ENCODE results near the gene XKR3.
"Not testable (repeated sequence)": the region's sequence is repeated elsewhere in the genome, so short reads cannot be mapped to it uniquely, and the experiment has no call there.

The XKR3 gene

GRCh38 chr22:16762224-16762623 lies 63.0 kb downstream of the XKR3 start:
- DNase-seq; intact Hi-C loops (cut with DNase I): not testable (repeated sequence)

DNA sequence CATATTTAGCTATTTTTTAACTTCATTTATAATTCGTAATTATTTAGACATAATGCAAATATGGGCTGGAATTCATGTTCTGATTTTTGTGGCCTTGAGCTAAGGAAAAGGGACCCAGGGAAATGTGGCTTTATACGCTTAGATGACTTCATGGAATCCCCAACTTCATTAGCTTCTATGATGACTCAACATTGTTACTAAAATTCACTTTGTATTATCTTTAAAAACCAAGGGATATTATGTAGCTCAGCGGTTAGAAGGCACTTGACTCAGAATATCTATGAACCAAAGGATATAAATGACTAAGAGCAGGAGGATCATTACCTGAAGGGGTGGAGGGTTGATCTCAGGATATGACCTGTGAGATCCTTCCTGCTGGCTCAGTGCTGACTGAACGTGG lies 64.8 kb downstream of the XKR3 start:
- intact Hi-C loops (cut with DNase I); DNase-seq: not testable (repeated sequence)

GRCh38 chr22:16749282-16749681 lies 75.9 kb downstream of the XKR3 start:
- DNase-seq; intact Hi-C loops (cut with DNase I): not testable (repeated sequence)

DNA sequence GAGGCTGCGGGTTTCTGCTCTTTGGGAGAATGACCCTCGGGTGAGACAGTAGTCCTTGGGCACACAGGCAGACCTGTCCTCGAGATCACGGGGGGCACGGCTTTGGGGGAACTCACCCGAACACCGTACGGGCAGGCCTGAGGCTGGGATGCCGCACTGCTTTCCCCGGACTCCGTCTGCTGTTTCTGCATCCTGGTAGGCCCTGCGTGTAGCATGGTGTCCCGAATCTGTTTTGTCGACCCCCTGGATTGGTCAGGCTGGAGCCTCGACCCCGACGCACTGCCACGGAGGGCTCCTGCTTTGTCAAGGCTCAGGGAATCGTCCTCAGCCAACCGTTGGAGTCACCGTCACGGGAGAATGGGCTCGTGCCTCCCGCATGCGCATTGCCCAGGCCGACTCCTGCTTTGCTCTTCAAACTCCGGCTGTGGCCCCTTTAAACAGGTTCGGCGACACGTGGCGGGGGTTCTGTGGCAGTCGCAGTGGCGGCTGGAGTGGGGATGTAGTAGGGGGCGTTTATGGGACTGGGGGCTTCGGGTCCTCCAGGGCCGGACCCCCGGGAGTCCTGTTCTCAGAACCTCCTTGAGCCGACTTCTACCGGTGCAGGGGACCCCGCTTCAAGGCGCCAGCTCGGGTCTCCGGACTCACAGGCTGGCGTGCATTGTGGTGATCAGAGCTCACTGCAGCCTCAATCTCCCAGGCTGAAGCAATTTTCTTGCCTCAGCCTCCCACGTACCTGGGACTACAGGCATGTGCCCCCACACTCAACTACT lies 76.9 kb downstream of the XKR3 start:
- DNase-seq; intact Hi-C loops (cut with DNase I): not testable (repeated sequence)

DNA sequence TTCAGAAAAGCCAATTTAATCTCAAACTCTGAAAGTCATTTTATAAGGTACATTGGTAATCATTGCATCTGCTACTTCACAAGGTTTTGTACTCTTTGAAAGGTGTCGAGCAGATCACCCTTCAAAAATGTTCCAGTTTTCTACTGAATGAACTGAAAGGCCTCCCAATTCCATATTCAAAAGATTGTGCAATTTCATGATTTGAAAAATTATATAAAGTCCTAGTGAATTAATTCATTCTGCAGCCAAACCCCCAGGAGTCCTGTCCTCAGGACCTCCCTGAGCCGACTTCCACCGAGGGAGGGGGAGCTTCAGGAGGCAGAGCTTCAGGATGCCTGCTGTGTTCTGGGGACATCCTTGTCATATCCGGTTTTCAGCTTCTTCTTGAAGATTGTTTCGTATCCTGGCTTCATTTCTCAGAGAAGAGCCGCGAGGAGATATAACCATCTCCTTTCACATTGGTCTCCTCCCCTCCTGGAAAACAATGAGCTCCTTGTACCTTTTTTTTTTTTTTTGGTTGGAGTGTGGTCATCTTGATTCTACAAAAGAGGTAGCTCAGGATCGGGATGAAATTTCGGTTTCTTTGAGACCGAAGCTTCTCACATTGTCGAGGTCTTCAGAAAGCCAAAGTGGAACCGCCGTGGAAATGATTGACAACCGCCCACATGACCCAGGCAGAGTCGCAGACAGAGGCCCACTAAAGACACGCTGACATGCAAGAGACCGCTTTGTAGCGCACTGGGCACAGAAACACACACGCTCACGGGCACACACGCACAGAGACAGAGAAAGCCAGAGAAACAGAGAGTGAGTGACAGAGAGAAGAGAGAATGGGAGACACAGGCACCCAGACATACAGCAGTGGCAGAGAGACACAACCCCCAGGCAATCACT lies 77.7 kb downstream of the XKR3 start:
- DNase-seq; intact Hi-C loops (cut with DNase I): not testable (repeated sequence)

GRCh38 chr22:16734271-16734670 lies 90.9 kb downstream of the XKR3 start:
- intact Hi-C loops (cut with DNase I), result not testable (repeated sequence)

More at GRCh38 chr22:16734271-16734670, 90.9 kb downstream of the XKR3 start:
- not testable (repeated sequence) for DNase-seq

Data from head of caudate nucleus (tissue), 42 donors.